ENCODE results near the gene MYCBP2.

GRCh38 chr13:77250975-77251374 lies 75.9 kb downstream of the MYCBP2 start:
- TF ChIP-seq EP300 (IDR thresholded peaks at IDR 0.05) = no peak
- TF ChIP-seq CTCF (IDR thresholded peaks at IDR 0.05) = no peak
- TF ChIP-seq POLR2A (IDR thresholded peaks at IDR 0.05; ENCODE audit: low read length) = no peak
- TF ChIP-seq BCL3 (IDR thresholded peaks at IDR 0.05) = no peak
- no peak for TF ChIP-seq REST (IDR thresholded peaks at IDR 0.05)
- TF ChIP-seq KDM1A (IDR thresholded peaks at IDR 0.05; ENCODE audit: low read depth) = no peak
- TF ChIP-seq HMGXB4 (CRISPR knock-in tag; IDR thresholded peaks at IDR 0.05; ENCODE audit: borderline replicate concordance) = no peak
- no peak for TF ChIP-seq RAD21 (conservative IDR thresholded peaks at IDR 0.05 in 1 of 2, IDR thresholded peaks at IDR 0.05 in 1 of 2)
